HepG2 (cell line): ENCODE data around the gene CDK17. TPM values are rescaled to one million over a fixed set of nuclear protein-coding genes. Genes with fewer than 3 reads are reported as not detected.

Source experiments
- ATAC-seq: fragments of 200-7000 bp; cut with Tn5 transposase; 3 replicates; pipeline ENCODE4 v1.9.1; 2020; ENCODE audit warnings: mild to moderate bottlenecking, moderate library complexity
- BruUV-seq: library from RNA; stranded (reverse); fragments of 400-500 nt; replicated peaks from 2 replicates; lab custom pipeline; 2021; lab: Mats Ljungman, UMichigan
- CTCF ChIA-PET: fragments of 300-600 bp; formaldehyde crosslinking; extraction: SDS; loops from one replicate; lab custom pipeline; 2021; ENCODE audit warnings: low total read pairs, inconsistent platforms, low intra/inter-chr PET ratio; lab: Yijun Ruan, JAX
- POLR2A ChIA-PET: fragments of 350-600 bp; sonication (Branson Sonifier 250); formaldehyde crosslinking; loops from one replicate; lab custom pipeline; 2020; ENCODE audit warnings: antibody characterized with exemption, inconsistent platforms; lab: Yijun Ruan, JAX
- DNase-seq: peaks from one replicate; pipeline ENCODE4 v3.0.0-alpha.2; 2015; ENCODE audit warnings: low spot score
- FAIRE-seq: peaks from 3 replicates; lab custom pipeline; 2011; peaks lifted over from hg19 to GRCh38; lab: Jason Lieb, UNC
- H2AFZ ChIP-seq: one replicate; pipeline ENCODE4 v1.6.1; 2011; ENCODE audit warnings: low read length, inconsistent platforms
- H3K27ac ChIP-seq: fragments of 300-600 bp; 3 replicates; pipeline ENCODE4 v1.8.0; 2011; ENCODE audit warnings: mixed run types, mild to moderate bottlenecking, mixed read lengths, low read length, inconsistent platforms; ENCODE audit not compliant: insufficient read depth; ENCODE audit errors: extremely low read length
- H3K27me3 ChIP-seq, 2 experiments: fragments of 200-600 bp in 1 of 2; 2 replicates in 1 of 2; 3 replicates in 1 of 2; pipeline versions ENCODE4 v1.6.0 to v1.8.0; 2011; ENCODE audit warnings: low read length in 2 of 2, mild to moderate bottlenecking in 2 of 2, moderate library complexity in 2 of 2, inconsistent platforms in 1 of 2; ENCODE audit not compliant: insufficient read depth in 2 of 2, control insufficient read depth in 1 of 2
- H3K36me3 ChIP-seq, 2 experiments: fragments of 200-600 bp in 1 of 2; replicated peaks in 1 of 2; 2 replicates in 1 of 2; 3 replicates in 1 of 2; pipeline versions ENCODE4 v1.5.1 to v1.8.0; 2011; ENCODE audit warnings: low read length in 2 of 2, inconsistent platforms in 1 of 2; ENCODE audit not compliant: insufficient read depth in 2 of 2, control insufficient read depth in 1 of 2
- H3K4me1 ChIP-seq: 2 replicates; pipeline ENCODE4 v1.5.1; 2012; ENCODE audit warnings: low read length, inconsistent platforms; ENCODE audit not compliant: insufficient read depth
- H3K4me2 ChIP-seq: 2 replicates; pipeline ENCODE4 v1.6.0; 2011; ENCODE audit warnings: low read depth, low read length, inconsistent platforms
- H3K4me3 ChIP-seq, 3 experiments: fragments of 200-600 bp in 1 of 3; sonication (generic), shearing (Covaris generic) in 1 of 3; replicated peaks in 1 of 3; 2 replicates each; pipeline ENCODE4 v1.5.1; 2011 to 2016; ENCODE audit warnings: low read length in 3 of 3, inconsistent platforms in 2 of 3, low read depth in 2 of 3, mild to moderate bottlenecking in 2 of 3, control low read depth in 1 of 3, mixed read lengths in 1 of 3; ENCODE audit not compliant: insufficient read depth in 1 of 3
- H3K79me2 ChIP-seq: one replicate; pipeline ENCODE4 v1.6.1; 2011; ENCODE audit warnings: low read length, inconsistent platforms; ENCODE audit not compliant: insufficient read depth
- H3K9ac ChIP-seq: 2 replicates; pipeline ENCODE4 v1.6.0; 2011; ENCODE audit warnings: mild to moderate bottlenecking, low read depth, low read length, inconsistent platforms; ENCODE audit not compliant: insufficient read depth
- H3K9me3 ChIP-seq: 2 replicates; pipeline ENCODE4 v1.5.1; 2012; ENCODE audit warnings: mild to moderate bottlenecking, low read length
- H4K20me1 ChIP-seq: 2 replicates; pipeline ENCODE4 v1.6.0; 2011; ENCODE audit warnings: inconsistent platforms, mild to moderate bottlenecking, low read length, moderate library complexity; ENCODE audit not compliant: insufficient read depth
- PHF20 ChIP-seq: sonication (generic); formaldehyde crosslinking; IDR thresholded peaks from 2 replicates; pipeline ENCODE4 v1.5.0; 2020; ENCODE audit warnings: mild to moderate bottlenecking, missing genetic modification reagents
- RFX3 ChIP-seq: IDR thresholded peaks from 2 replicates; pipeline ENCODE4 v1.6.1; 2016; ENCODE audit warnings: missing biosample characterization, missing genetic modification reagents
- TGIF2 ChIP-seq: IDR thresholded peaks from 2 replicates; pipeline ENCODE4 v1.6.1; 2016; ENCODE audit warnings: control low read depth, missing compliant biosample characterization
- ZNF670 ChIP-seq: sonication (generic); formaldehyde crosslinking; IDR thresholded peaks from 2 replicates; pipeline ENCODE4 v1.8.0; 2022; ENCODE audit warnings: mild to moderate bottlenecking, missing genetic modification reagents, borderline replicate concordance
- ZNF713 ChIP-seq: sonication (generic); formaldehyde crosslinking; IDR thresholded peaks from 2 replicates; pipeline ENCODE4 v1.4.0; 2020; ENCODE audit warnings: mild to moderate bottlenecking, missing genetic modification reagents
- ZNF776 ChIP-seq: sonication (generic); formaldehyde crosslinking; IDR thresholded peaks from 2 replicates; pipeline ENCODE4 v1.4.0; 2020; ENCODE audit warnings: mild to moderate bottlenecking, missing genetic modification reagents
- ZNF781 ChIP-seq: sonication (generic); formaldehyde crosslinking; IDR thresholded peaks from 2 replicates; pipeline ENCODE4 v1.5.1; 2020; ENCODE audit warnings: borderline replicate concordance, mild to moderate bottlenecking, missing genetic modification reagents; ENCODE audit errors: not compliant biosample characterization
- WGBS: methylation state at CpG from one replicate; pipeline ENCODE4 v1.1.6; 2017; ENCODE audit warnings: low lambda C conversion rate; 5-methylcytosine and 5-hydroxymethylcytosine counted together
- in situ Hi-C: cut with HindIII; loops from 2 replicates; pipeline ENCODE4 v1.10.0; 2017; ENCODE audit warnings: low pct_unique_long_range_greater_than_20kb; ENCODE audit not compliant: extremely low pct_ligation_motif_present
- intact Hi-C: fragments of 100-400 bp; cut with micrococcal nuclease; formaldehyde crosslinking; loops from one replicate; pipeline ENCODE4 v1.10.0; 2022; ENCODE audit not compliant: unreplicated experiment
- polyA plus RNA-seq, 8 experiments: library from polyadenylated mRNA; depleted of rRNA in 3 of 8; stranded (reverse) in 7 of 8; unstranded in 1 of 8; fragments of >200 nt; fragmentation: Illumina TruSeq in 4 of 8; extraction: Trizol in 4 of 8; gene quantifications; 2 replicates each; pipeline versions ENCODE4 v1.2.1 to v1.2.3, GENCODE V29; 2011 to 2016; ENCODE audit warnings: low read depth in 4 of 8, missing spikeins in 1 of 8, mixed read lengths in 1 of 8; ENCODE audit not compliant: insufficient read depth in 1 of 8
- total RNA-seq, 5 experiments: library from RNA; depleted of rRNA; stranded (reverse); fragments of >200 nt; fragmentation: Illumina TruSeq; extraction: Trizol; gene quantifications; 2 replicates each; pipeline ENCODE4 v1.2.3, GENCODE V29; 2016; ENCODE audit warnings: low read depth in 1 of 5
- TF ChIP-seq, protein P1 (sequence below): IDR thresholded peaks from 2 replicates; pipeline ENCODE4 v1.6.1; 2016; ENCODE audit warnings: low read depth, missing genetic modification reagents, missing compliant biosample characterization
- TF ChIP-seq, protein P2 (sequence below): sonication (generic); formaldehyde crosslinking; IDR thresholded peaks from 2 replicates; pipeline ENCODE4 v1.5.1; 2020; ENCODE audit warnings: mild to moderate bottlenecking, missing genetic modification reagents, moderate library complexity

The CDK17 gene
- total and polyA plus RNA-seq, 2 of the 13 experiments (the other 11 are each of a cell fraction or from before 2014, with no cell fraction given) = 9.9 to 22.3 TPM

DNA sequence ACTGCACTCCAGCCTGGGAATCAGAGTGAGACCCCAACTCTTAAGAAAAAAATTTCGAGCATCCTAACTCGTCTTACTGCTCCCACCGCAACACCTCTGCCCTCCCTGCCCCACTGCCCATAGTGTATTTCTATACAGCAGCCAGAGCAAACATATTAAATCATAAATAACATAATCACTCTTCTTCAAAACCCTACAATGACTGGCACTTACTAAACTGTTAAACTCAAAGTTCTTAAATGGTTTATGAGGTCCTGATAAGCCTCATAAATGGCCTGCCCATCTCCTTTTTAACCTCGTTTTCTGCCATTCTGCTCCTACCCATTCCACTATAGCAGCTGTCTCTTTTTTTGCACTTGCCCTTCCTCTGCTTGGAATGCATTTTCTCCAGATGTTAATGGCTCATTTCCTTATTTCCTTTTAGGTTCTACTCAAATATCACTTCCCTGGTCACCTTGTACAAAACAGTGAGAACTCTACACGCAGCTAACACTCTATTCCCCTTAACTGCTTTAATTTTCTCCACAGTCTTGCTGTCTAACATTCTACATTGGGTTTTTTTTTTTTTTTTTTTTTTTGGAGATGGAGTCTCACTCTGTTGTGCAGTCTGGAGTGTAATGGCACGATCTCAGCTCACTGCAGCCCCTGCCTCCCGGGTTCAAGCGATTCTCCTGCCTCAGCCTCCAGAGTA, 45.2 kb downstream of the CDK17 start:
- intact Hi-C loops = no loop called here
- Histone ChIP-seq H4K20me1 (peaks cover 9% of the 10 kb centered on the region), H3K27ac (no peak overlapping the region), H3K4me2 (no peak overlapping the region), H3K9me3 (no peaks in the 10 kb centered on the region), H3K4me1 (peaks cover 33% of the 10 kb centered on the region), H3K79me2 (peaks cover 80% of the 10 kb centered on the region), H3K9ac (no peak overlapping the region), H3K4me3 (no peak overlapping the region), H2AFZ (no peak overlapping the region), H3K27me3 (no peaks in the 10 kb centered on the region), H3K36me3 (no peaks in the 10 kb centered on the region)
- TF ChIP-seq TGIF2 (CRISPR knock-in tag) = no peak
- POLR2A ChIA-PET = no interaction called here
- DNase-seq = no peak
- CTCF ChIA-PET = no interaction called here
- BruUV-seq = no TSS peak
- ATAC-seq = no peak
- 95% methylated on average over 8 of the region's 8 CpGs for WGBS
- in situ Hi-C loops = no loop called here
- FAIRE-seq = no peak

DNA sequence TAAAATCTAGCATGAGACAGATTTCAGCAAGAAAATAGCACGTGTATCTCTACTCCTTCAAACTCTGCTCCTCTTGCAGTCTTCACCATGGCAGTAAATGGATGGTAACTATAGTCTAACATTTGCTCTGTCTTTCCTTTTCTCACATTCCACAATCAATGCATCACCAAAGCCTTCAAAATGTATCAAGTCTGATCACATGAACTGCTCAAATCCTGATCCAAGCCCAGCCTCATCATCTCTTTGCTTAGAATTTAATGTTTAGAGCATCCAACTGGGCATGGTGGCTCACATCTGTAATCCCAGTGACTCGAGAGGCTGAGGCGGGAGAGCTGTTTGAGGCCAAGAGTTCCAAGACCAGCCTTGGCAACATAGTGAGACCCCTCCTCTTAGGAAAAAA, 45.9 kb downstream of the CDK17 start:
- no TSS peak for BruUV-seq
- in situ Hi-C loops (no loop called here), intact Hi-C loops (no loop called here)
- POLR2A ChIA-PET = no interaction called here
- H3K4me2 ChIP-seq = no peak overlapping the region
- H3K36me3 ChIP-seq = no peaks in the 10 kb centered on the region
- ATAC-seq (no peak), FAIRE-seq (no peak), DNase-seq (no peak)
- H3K4me1 ChIP-seq = peaks cover 33% of the 10 kb centered on the region
- peaks cover 83% of the 10 kb centered on the region for H3K79me2 ChIP-seq
- H3K9ac ChIP-seq = no peak overlapping the region
- 93% methylated on average over 3 of the region's 3 CpGs for WGBS
- H3K9me3 ChIP-seq = no peaks in the 10 kb centered on the region
- H3K27ac ChIP-seq = no peak overlapping the region
- H3K4me3 ChIP-seq = no peak overlapping the region
- no peak overlapping the region for H2AFZ ChIP-seq
- H4K20me1 ChIP-seq = peaks cover 9% of the 10 kb centered on the region
- CTCF ChIA-PET = no interaction called here
- no peaks in the 10 kb centered on the region for H3K27me3 ChIP-seq
- TF ChIP-seq ZNF776 (CRISPR knock-in tag) (no peak), PHF20 (no peak), ZNF781 (CRISPR knock-in tag) (no peak), ZNF713 (no peak), ZNF670 (CRISPR knock-in tag) (no peak), RFX3 (no peak)
- TF ChIP-seq, protein P1, sequence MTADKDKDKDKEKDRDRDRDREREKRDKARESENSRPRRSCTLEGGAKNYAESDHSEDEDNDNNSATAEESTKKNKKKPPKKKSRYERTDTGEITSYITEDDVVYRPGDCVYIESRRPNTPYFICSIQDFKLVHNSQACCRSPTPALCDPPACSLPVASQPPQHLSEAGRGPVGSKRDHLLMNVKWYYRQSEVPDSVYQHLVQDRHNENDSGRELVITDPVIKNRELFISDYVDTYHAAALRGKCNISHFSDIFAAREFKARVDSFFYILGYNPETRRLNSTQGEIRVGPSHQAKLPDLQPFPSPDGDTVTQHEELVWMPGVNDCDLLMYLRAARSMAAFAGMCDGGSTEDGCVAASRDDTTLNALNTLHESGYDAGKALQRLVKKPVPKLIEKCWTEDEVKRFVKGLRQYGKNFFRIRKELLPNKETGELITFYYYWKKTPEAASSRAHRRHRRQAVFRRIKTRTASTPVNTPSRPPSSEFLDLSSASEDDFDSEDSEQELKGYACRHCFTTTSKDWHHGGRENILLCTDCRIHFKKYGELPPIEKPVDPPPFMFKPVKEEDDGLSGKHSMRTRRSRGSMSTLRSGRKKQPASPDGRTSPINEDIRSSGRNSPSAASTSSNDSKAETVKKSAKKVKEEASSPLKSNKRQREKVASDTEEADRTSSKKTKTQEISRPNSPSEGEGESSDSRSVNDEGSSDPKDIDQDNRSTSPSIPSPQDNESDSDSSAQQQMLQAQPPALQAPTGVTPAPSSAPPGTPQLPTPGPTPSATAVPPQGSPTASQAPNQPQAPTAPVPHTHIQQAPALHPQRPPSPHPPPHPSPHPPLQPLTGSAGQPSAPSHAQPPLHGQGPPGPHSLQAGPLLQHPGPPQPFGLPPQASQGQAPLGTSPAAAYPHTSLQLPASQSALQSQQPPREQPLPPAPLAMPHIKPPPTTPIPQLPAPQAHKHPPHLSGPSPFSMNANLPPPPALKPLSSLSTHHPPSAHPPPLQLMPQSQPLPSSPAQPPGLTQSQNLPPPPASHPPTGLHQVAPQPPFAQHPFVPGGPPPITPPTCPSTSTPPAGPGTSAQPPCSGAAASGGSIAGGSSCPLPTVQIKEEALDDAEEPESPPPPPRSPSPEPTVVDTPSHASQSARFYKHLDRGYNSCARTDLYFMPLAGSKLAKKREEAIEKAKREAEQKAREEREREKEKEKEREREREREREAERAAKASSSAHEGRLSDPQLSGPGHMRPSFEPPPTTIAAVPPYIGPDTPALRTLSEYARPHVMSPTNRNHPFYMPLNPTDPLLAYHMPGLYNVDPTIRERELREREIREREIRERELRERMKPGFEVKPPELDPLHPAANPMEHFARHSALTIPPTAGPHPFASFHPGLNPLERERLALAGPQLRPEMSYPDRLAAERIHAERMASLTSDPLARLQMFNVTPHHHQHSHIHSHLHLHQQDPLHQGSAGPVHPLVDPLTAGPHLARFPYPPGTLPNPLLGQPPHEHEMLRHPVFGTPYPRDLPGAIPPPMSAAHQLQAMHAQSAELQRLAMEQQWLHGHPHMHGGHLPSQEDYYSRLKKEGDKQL (CRISPR knock-in tag) = no peak
- TF ChIP-seq, protein P2, sequence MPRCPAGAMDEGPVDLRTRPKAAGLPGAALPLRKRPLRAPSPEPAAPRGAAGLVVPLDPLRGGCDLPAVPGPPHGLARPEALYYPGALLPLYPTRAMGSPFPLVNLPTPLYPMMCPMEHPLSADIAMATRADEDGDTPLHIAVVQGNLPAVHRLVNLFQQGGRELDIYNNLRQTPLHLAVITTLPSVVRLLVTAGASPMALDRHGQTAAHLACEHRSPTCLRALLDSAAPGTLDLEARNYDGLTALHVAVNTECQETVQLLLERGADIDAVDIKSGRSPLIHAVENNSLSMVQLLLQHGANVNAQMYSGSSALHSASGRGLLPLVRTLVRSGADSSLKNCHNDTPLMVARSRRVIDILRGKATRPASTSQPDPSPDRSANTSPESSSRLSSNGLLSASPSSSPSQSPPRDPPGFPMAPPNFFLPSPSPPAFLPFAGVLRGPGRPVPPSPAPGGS (CRISPR knock-in tag) = no peak
